Hepatocyte (in vitro differentiated cells): ENCODE measurements around the gene CCDC142. TPM values are rescaled to one million over a fixed set of nuclear protein-coding genes. Genes with fewer than 3 reads are reported as not detected.
"Not testable (repeated sequence)": the region's sequence is repeated elsewhere in the genome, so short reads cannot be mapped to it uniquely, and the experiment has no call there.

ENCODE experiments used
- DNase-seq: peaks from one replicate; pipeline ENCODE4 v3.0.0-alpha.2; 2016; ENCODE audit warnings: low spot score
- H2AFZ ChIP-seq: fragments of 200-600 bp; sonication (generic); 2 replicates; pipeline ENCODE4 v1.6.0; 2016; ENCODE audit warnings: antibody characterized with exemption, mild to moderate bottlenecking
- H3K27ac ChIP-seq: fragments of 200-600 bp; sonication (generic); 2 replicates; pipeline ENCODE4 v1.5.1; 2016; ENCODE audit warnings: mild to moderate bottlenecking
- H3K27me3 ChIP-seq: fragments of 200-600 bp; sonication (generic); 2 replicates; pipeline ENCODE4 v1.6.1; 2016
- H3K36me3 ChIP-seq: fragments of 200-600 bp; sonication (generic); replicated peaks from 2 replicates; pipeline ENCODE4 v1.5.1; 2016; ENCODE audit warnings: low read depth; ENCODE audit not compliant: insufficient read depth
- H3K4me1 ChIP-seq: fragments of 200-600 bp; sonication (generic); 2 replicates; pipeline ENCODE4 v1.5.1; 2016; ENCODE audit warnings: mild to moderate bottlenecking, moderate library complexity; ENCODE audit not compliant: insufficient read depth
- H3K4me2 ChIP-seq: fragments of 200-600 bp; sonication (generic); 2 replicates; pipeline ENCODE4 v1.6.0; 2016
- H3K4me3 ChIP-seq: fragments of 200-600 bp; sonication (generic); 2 replicates; pipeline ENCODE4 v1.5.1; 2016; ENCODE audit warnings: mild to moderate bottlenecking
- H3K79me2 ChIP-seq: fragments of 200-600 bp; sonication (generic); 2 replicates; pipeline ENCODE4 v1.6.0; 2017; ENCODE audit warnings: mild to moderate bottlenecking
- H3K9me2 ChIP-seq: fragments of 200-600 bp; sonication (generic); replicated peaks from 2 replicates; pipeline ENCODE4 v1.6.0; 2017; ENCODE audit warnings: mild to moderate bottlenecking; ENCODE audit not compliant: insufficient read depth
- H3K9me3 ChIP-seq: fragments of 200-600 bp; sonication (generic); 2 replicates; pipeline ENCODE4 v1.5.1; 2016; ENCODE audit warnings: low read depth, mild to moderate bottlenecking
- H4K20me1 ChIP-seq: fragments of 200-600 bp; sonication (generic); 2 replicates; pipeline ENCODE4 v1.6.0; 2016; ENCODE audit warnings: mild to moderate bottlenecking; ENCODE audit not compliant: insufficient read depth, poor library complexity, severe bottlenecking
- EZH2 ChIP-seq: fragments of 200-600 bp; sonication (generic); IDR thresholded peaks from 2 replicates; pipeline ENCODE4 v1.6.1; 2016; ENCODE audit warnings: antibody characterized with exemption, mild to moderate bottlenecking, borderline replicate concordance
- EZH2phosphoT487 ChIP-seq: fragments of 200-600 bp; sonication (generic); IDR thresholded peaks from one replicate; pipeline ENCODE4 v1.6.1; 2018; ENCODE audit warnings: antibody characterized with exemption, mild to moderate bottlenecking, low read depth, moderate library complexity; ENCODE audit not compliant: unreplicated experiment, severe bottlenecking
- WGBS: methylation state at CpG from one replicate; pipeline ENCODE4 v1.1.6; 2016; ENCODE audit warnings: low lambda C conversion rate; ENCODE audit errors: missing lambda C conversion rate; 5-methylcytosine and 5-hydroxymethylcytosine counted together
- polyA plus RNA-seq: library from polyadenylated mRNA; unstranded; fragments of >200 nt; fragmentation: Nextera tagmentation; extraction: Ambion mirVana; gene quantifications from 2 replicates; pipeline ENCODE4 v1.2.1, GENCODE V29; 2016
- total RNA-seq: library from RNA; depleted of rRNA; stranded (reverse); fragments of >200 nt; gene quantifications from 2 replicates; pipeline ENCODE4 v1.2.3, GENCODE V29; 2014
- TF ChIP-seq, protein P1 (sequence below): fragments of 200-600 bp; sonication (generic); IDR thresholded peaks from 2 replicates; pipeline ENCODE4 v1.5.1; 2016; ENCODE audit warnings: antibody characterized with exemption, mild to moderate bottlenecking; ENCODE audit not compliant: poor library complexity

The CCDC142 gene
- total and polyA plus RNA-seq, 2 experiments from 2014 or later, result 11.6 to 16.6 TPM

GRCh38 chr2:74471332-74472065, 11.3 kb downstream of the CCDC142 start:
- H3K36me3 ChIP-seq, result no peaks in the 10 kb centered on the region
- no peaks in the 10 kb centered on the region for H4K20me1 ChIP-seq
- H3K4me2 ChIP-seq, result peak overlapping the region; percentile 90
- TF ChIP-seq EZH2 (no peak), EZH2phosphoT487 (no peak)
- TF ChIP-seq, protein P1, sequence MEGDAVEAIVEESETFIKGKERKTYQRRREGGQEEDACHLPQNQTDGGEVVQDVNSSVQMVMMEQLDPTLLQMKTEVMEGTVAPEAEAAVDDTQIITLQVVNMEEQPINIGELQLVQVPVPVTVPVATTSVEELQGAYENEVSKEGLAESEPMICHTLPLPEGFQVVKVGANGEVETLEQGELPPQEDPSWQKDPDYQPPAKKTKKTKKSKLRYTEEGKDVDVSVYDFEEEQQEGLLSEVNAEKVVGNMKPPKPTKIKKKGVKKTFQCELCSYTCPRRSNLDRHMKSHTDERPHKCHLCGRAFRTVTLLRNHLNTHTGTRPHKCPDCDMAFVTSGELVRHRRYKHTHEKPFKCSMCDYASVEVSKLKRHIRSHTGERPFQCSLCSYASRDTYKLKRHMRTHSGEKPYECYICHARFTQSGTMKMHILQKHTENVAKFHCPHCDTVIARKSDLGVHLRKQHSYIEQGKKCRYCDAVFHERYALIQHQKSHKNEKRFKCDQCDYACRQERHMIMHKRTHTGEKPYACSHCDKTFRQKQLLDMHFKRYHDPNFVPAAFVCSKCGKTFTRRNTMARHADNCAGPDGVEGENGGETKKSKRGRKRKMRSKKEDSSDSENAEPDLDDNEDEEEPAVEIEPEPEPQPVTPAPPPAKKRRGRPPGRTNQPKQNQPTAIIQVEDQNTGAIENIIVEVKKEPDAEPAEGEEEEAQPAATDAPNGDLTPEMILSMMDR, result no peak
- peak overlapping the region; percentile 52 for H3K4me3 ChIP-seq
- H2AFZ ChIP-seq, result peak overlapping the region; percentile 96
- DNase-seq, result no peak
- H3K27me3 ChIP-seq, result no peaks in the 10 kb centered on the region
- H3K9me2 ChIP-seq, result no peaks in the 10 kb centered on the region
- H3K79me2 ChIP-seq, result peaks cover 17% of the 10 kb centered on the region
- H3K4me1 ChIP-seq, result peaks cover 19% of the 10 kb centered on the region
- WGBS, result 61% methylated on average over 16 of the region's 16 CpGs
- H3K9me3 ChIP-seq, result no peaks in the 10 kb centered on the region
- peak overlapping the region; percentile 97 for H3K27ac ChIP-seq

DNA sequence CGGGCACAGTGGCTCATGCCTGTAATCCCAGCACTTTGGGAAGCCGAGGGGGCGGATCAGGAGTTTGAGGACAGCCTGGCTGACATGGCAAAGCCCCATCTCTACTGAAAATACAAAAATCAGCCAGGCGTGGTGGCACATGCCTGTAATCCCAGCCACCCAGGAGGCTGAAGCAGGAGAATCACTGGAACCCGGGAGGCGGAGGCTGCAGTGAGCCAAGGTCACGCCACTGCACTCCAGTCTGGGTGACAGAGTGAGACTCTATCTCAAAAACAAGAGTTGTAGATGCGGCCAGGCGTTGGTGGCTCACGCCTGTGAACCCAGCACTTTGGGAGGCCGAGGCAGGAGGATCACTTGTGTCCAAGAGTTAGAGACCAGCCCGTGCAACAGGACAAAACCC, 12.1 kb downstream of the CCDC142 start:
- not testable (repeated sequence) for H3K27ac ChIP-seq, H3K9me3 ChIP-seq, H3K36me3 ChIP-seq, H3K4me3 ChIP-seq, DNase-seq, H3K9me2 ChIP-seq, H3K27me3 ChIP-seq, H4K20me1 ChIP-seq, H2AFZ ChIP-seq
- peaks cover 24% of the 10 kb centered on the region for H3K79me2 ChIP-seq
- H3K4me2 ChIP-seq, result peak overlapping the region; percentile 90
- peaks cover 19% of the 10 kb centered on the region for H3K4me1 ChIP-seq
- WGBS, result 97% methylated on average over 12 of the region's 12 CpGs

DNA sequence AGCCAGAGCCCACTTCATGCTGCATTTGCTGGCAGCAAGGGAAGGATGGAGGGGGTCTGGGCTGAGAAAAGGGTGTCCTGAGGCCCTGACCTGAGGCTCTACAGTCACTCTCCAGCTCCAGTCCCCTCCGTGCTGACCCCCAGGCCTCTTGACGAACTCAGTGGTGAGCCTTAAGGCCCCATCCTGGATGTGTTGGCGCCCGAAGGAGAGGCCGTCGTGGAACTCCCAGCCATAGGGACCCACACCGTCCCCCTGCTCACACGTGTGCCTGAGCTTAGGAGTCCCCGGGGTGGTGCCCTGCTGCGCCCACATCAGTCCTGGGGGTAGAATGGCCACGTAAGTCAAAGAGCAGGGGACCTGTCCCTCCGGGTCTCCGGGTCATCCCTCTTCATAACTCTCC, 18.4 kb downstream of the CCDC142 start:
- 5% methylated on average over 13 of the region's 13 CpGs for WGBS
- H4K20me1 ChIP-seq, result no peaks in the 10 kb centered on the region
- DNase-seq, result no peak
- H3K4me1 ChIP-seq, result peaks cover 7% of the 10 kb centered on the region
- peak overlapping the region; percentile 93 for H3K4me3 ChIP-seq
- no peak for TF ChIP-seq EZH2
- TF ChIP-seq, protein P1, result no peak
- no peak for TF ChIP-seq EZH2phosphoT487
- no peaks in the 10 kb centered on the region for H3K9me3 ChIP-seq
- H2AFZ ChIP-seq, result peak overlapping the region; percentile 95
- H3K27me3 ChIP-seq, result no peaks in the 10 kb centered on the region
- H3K9me2 ChIP-seq, result no peaks in the 10 kb centered on the region
- peaks cover 38% of the 10 kb centered on the region for H3K79me2 ChIP-seq
- H3K27ac ChIP-seq, result peak overlapping the region; percentile 97
- peak overlapping the region; percentile 96 for H3K4me2 ChIP-seq
- H3K36me3 ChIP-seq, result no peaks in the 10 kb centered on the region

- no peaks in the 10 kb centered on the region for H3K9me2 ChIP-seq
- H4K20me1 ChIP-seq, result no peaks in the 10 kb centered on the region
- H3K36me3 ChIP-seq, result no peaks in the 10 kb centered on the region
- no peak overlapping the region for H3K27ac ChIP-seq
- no peaks in the 10 kb centered on the region for H3K9me3 ChIP-seq
- peaks cover 7% of the 10 kb centered on the region for H3K4me1 ChIP-seq
- no peak for TF ChIP-seq EZH2phosphoT487
- TF ChIP-seq EZH2, result no peak
- TF ChIP-seq, protein P1, result no peak
- peaks cover 46% of the 10 kb centered on the region for H3K79me2 ChIP-seq
- no peaks in the 10 kb centered on the region for H3K27me3 ChIP-seq
- H3K4me2 ChIP-seq, result no peak overlapping the region
- no peak overlapping the region for H3K4me3 ChIP-seq
- 93% methylated on average over 4 of the region's 4 CpGs for WGBS
- H2AFZ ChIP-seq, result no peak overlapping the region
- no peak for DNase-seq
Measured at GRCh38 chr2:74462786-74463105, 20.1 kb downstream of the CCDC142 start.
